ENCODE data around the gene NR6A1.

The NR6A1 gene

DNA sequence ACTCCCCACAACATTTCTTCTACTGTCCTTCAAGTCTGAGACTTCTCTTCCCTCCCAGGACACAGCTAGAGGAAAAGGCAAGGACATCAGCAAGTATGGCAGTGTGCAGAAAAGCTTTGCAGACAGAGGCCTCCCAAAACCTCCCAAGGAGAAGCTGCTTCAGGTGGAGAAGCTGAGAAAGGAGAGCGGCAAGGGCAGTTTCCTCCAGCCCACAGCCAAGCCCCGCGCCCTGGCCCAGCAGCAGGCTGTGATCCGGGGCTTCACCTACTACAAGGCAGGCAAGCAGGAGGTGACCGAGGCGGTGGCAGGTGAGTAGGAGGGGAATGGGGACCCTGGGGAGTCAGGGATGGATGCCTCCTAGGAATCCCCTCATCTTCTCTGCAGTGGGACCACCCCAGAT, 30.2 kb upstream of the NR6A1 start:
- DNase-seq (ENCODE audit: low spot score in 2 of 2) = no peak
- H3K4me1 Mint-ChIP-seq = no peaks in the 10 kb centered on the region
- no peak overlapping the region for H3K4me3 Mint-ChIP-seq
- H3K36me3 Mint-ChIP-seq = no peaks in the 10 kb centered on the region
- H3K27ac Mint-ChIP-seq = no peak overlapping the region
- ATAC-seq = no peak
- no peaks in the 10 kb centered on the region for H3K9me3 Mint-ChIP-seq

- Mint-ChIP-seq H3K27ac (no peak overlapping the region), H3K36me3 (no peaks in the 10 kb centered on the region), H3K9me3 (no peaks in the 10 kb centered on the region), H3K4me3 (no peak overlapping the region), H3K4me1 (no peaks in the 10 kb centered on the region)
- ATAC-seq = no peak
- DNase-seq (ENCODE audit: low spot score in 2 of 2) = no peak
Measured at GRCh38 chr9:124800306-124801259, 29.5 kb upstream of the NR6A1 start.

DNA sequence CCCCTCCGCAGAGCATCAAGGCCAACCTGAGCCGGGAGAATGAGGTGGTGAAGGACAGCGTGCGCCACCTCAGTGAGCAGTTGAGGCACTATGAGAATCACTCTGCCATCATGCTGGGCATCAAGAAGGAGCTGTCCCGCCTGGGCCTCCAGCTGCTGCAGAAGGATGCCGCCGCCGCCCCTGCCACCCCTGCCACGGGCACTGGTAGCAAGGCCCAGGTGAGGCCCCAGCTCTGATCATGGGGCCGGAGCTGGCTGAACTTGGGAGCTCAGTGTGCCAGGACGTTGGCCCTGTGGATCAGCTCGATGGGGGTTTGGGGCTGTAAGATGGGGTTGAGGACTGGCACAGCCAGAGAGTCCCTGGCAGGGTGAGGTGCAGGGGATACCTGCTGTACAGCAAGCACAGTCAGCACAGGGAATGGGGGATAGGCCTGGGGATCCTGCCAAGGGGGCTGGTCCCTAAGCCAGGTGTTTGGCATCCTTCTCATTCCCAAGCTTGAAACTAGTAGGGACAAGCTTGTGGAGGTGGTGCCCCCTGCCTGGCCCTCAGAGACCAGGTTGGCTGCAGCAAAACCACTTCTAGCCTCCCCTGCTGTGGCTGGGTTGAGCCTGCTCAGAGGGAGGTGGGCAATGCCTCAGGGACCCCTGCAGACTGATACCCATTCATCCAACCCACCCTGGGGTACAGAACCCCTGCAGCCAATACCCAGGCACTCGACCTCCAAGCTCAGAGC, 28.3 kb upstream of the NR6A1 start:
- Mint-ChIP-seq H3K36me3 (no peaks in the 10 kb centered on the region), H3K27ac (no peak overlapping the region), H3K9me3 (no peaks in the 10 kb centered on the region), H3K4me1 (no peaks in the 10 kb centered on the region), H3K4me3 (no peak overlapping the region)
- no peak for ATAC-seq
- DNase-seq (ENCODE audit: low spot score in 2 of 2) = no peak

GRCh38 chr9:124797343-124798103, 26.4 kb upstream of the NR6A1 start:
- ATAC-seq = no peak
- DNase-seq (ENCODE audit: low spot score in 2 of 2) = no peak
- Mint-ChIP-seq H3K9me3 (no peaks in the 10 kb centered on the region), H3K36me3 (no peaks in the 10 kb centered on the region), H3K4me3 (no peak overlapping the region), H3K27ac (no peak overlapping the region), H3K4me1 (no peaks in the 10 kb centered on the region)

DNA sequence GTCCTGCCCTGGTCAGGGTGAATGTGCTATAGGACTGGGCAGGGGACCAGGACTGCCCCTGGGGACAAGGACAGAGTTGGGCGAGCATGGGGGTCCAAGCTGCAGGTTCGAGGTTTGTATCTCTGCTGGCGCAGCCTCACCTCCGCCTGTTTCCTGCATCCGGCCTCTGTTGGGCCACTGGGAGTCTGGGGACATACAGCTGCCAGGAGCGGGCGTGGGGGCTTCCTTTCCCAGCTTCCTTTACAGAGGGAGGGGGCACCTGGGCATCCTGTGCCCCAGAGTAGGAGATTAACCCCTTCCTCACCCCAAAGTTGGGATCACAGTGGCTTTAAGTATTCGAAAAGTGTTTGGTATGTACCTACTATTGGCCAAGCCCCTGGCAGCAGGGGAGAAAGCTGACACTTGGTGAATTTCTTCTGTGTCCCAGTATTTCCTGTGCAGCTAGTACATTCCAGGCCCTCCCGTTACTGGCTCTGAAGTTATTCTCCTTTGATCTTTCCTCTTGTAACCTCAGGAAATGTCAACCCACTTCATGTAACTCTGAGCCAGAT, 24.8 kb upstream of the NR6A1 start:
- no peak for ATAC-seq
- H3K27ac Mint-ChIP-seq = no peak overlapping the region
- no peaks in the 10 kb centered on the region for H3K36me3 Mint-ChIP-seq
- no peak overlapping the region for H3K4me3 Mint-ChIP-seq
- DNase-seq (ENCODE audit: low spot score in 2 of 2) = no peak
- H3K9me3 Mint-ChIP-seq = no peaks in the 10 kb centered on the region
- no peaks in the 10 kb centered on the region for H3K4me1 Mint-ChIP-seq

DNA sequence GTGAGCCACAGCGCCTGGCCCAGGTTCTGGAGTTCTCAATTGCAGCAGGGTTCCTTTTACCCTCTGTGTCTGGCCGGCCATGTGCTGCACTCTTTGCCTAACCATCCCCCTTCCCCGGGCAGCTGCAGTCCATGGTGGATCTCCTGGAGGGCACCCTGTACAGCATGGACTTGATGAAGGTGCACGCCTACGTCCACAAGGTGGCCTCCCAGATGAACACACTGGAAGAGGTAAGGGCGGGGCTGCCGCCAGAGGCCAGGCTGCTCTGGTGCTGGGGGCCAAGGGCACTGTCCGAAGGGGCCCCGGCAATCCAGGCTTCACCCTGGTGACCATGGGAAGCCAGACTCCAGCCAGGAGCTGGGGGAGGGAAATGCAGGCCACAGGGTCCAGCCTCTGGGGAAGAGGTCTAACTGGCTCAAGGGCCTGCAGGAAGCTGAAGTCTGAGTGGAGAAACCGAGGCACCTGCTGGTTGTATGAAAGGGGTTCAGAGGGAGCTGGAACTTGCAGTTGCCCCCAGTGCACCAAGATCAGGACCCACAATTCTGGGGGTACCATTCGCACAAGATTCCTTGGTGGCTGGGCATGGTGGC, 23.9 kb upstream of the NR6A1 start:
- ATAC-seq (no peak), DNase-seq (ENCODE audit: low spot score in 2 of 2) (no peak)
- H3K9me3 Mint-ChIP-seq = no peaks in the 10 kb centered on the region
- H3K4me1 Mint-ChIP-seq = no peaks in the 10 kb centered on the region
- H3K4me3 Mint-ChIP-seq = no peak overlapping the region
- H3K27ac Mint-ChIP-seq = no peak overlapping the region
- H3K36me3 Mint-ChIP-seq = no peaks in the 10 kb centered on the region

- ATAC-seq = no peak
- H3K4me3 Mint-ChIP-seq = no peak overlapping the region
- no peaks in the 10 kb centered on the region for H3K36me3 Mint-ChIP-seq
- H3K9me3 Mint-ChIP-seq = no peaks in the 10 kb centered on the region
- no peak for DNase-seq (ENCODE audit: low spot score in 2 of 2)
- no peaks in the 10 kb centered on the region for H3K4me1 Mint-ChIP-seq
- no peak overlapping the region for H3K27ac Mint-ChIP-seq
Measured at GRCh38 chr9:124793015-124793541, 22.0 kb upstream of the NR6A1 start.

- no peak overlapping the region for H3K27ac Mint-ChIP-seq
- no peaks in the 10 kb centered on the region for H3K4me1 Mint-ChIP-seq
- DNase-seq (ENCODE audit: low spot score in 2 of 2) = no peak
- no peak for ATAC-seq
- H3K9me3 Mint-ChIP-seq = no peaks in the 10 kb centered on the region
- H3K4me3 Mint-ChIP-seq = no peak overlapping the region
- H3K36me3 Mint-ChIP-seq = no peaks in the 10 kb centered on the region
Measured at GRCh38 chr9:124792257-124793014, 21.3 kb upstream of the NR6A1 start.

DNA sequence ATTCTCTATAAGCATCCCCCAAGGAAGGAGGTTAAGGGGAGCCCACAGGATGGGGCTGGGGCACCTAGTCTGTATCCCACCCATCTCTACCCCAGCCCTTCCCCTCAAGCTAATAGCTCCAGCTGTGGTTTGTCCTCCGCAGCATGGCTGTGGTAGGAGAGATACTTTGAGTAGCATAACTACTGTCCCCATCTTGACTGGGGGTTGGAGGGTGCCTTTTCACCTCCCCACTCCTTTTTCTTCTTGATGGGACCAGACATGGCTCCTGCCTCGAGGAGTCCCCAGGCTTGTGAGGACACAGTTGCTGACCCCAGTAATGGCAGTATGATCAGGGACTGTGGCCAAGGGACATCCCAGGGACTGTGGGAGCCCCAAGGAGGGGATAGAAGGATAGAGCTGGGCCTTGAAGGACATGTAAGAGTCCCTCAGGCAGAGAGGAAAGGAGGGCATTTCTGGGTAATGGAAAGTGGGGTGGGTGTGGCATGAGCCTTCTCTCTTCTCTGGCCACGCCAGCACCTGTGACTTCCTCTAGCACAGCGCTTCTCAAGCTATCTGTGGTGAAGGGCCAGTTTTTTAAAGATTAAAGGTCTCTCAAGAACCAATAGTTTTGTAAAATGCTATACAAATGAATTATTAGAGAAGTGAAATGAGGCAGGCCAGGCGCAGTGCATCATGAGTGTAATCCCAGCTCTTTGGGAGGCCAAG, 19.8 kb upstream of the NR6A1 start:
- DNase-seq (ENCODE audit: low spot score in 2 of 2) (no peak), ATAC-seq (peak; percentile 14)
- H3K9me3 Mint-ChIP-seq = no peaks in the 10 kb centered on the region
- H3K4me3 Mint-ChIP-seq = no peak overlapping the region
- no peak overlapping the region for H3K27ac Mint-ChIP-seq
- H3K36me3 Mint-ChIP-seq = no peaks in the 10 kb centered on the region
- no peaks in the 10 kb centered on the region for H3K4me1 Mint-ChIP-seq

DNA sequence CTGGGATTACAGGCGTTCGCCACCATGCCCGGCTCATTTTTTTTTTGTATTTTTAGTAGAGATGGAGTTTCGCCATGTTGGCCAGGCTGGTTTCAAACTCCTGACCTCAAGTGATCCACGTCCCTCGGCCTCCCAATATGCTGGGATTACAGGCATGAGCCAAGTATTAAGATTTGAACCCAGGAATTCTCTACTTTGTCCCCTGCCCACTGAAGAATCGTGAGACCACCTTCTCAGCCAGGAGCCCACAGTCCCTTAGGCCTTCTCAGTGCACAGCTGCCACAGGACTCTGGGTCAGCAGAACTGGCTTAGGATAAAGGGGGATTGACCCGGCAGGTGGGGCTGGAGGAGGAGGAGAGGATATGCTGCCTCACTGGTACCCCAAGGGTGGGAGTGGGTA, 19.2 kb upstream of the NR6A1 start:
- no peak for ATAC-seq
- Mint-ChIP-seq H3K4me3 (no peak overlapping the region), H3K9me3 (no peaks in the 10 kb centered on the region), H3K27ac (no peak overlapping the region), H3K4me1 (no peaks in the 10 kb centered on the region), H3K36me3 (no peaks in the 10 kb centered on the region)
- no peak for DNase-seq (ENCODE audit: low spot score in 2 of 2)

DNA sequence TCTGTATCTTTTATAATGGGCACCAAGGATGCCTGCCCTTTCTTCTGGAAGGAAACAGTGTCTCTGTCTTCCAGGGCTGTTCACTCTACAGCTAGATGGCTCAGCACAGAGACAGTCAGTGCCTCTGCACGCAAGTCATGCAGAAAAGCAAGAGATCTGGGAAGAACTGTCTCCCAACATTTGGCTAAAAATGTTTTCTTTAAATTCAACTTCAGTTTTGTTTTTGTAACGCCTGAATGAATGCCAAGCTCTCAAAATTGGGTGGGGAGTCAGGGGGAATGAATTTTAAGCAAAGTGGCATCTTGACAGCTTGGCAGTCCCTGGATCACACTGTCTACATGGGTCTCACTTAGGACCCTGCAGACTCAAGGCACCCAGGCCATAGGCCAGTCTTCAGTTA, 18.4 kb upstream of the NR6A1 start:
- Mint-ChIP-seq H3K4me1 (no peaks in the 10 kb centered on the region), H3K9me3 (no peaks in the 10 kb centered on the region), H3K27ac (no peak overlapping the region), H3K36me3 (no peaks in the 10 kb centered on the region), H3K4me3 (no peak overlapping the region)
- DNase-seq (ENCODE audit: low spot score in 2 of 2) (no peak), ATAC-seq (no peak)

DNA sequence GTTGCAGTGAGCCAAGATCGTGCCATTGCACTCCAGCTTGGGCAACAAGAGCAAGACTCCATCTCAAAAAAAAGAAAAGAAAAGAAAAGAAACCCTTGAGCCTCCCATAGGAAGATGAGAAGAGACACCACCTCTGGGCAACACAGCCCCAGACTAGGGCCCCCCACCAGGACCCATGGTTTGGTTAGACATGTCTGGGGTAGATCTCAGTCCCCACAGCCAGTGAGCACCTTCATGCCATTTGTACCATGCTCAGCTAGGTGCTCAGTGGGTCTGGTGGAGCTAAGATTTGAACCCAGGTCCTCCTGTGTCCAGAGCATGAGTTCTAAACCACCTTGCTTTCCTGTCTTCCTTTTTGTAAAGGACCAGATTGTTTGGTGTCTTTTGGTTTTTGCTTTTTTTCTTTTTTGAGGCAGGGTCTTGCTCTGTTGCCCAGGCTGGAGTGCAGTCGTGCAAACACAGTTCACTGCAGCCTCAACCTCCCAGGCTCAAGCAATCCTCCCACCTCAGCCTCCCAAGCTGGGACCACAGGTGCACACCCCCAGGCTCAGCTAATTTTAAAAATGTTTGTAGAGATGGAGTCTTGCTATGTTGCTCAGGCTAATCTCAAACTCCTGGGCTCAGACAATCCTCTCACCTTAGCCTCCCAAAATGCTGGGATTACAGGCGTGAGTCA, 17.6 kb upstream of the NR6A1 start:
- DNase-seq (ENCODE audit: low spot score in 2 of 2) (no peak), ATAC-seq (no peak)
- no peak overlapping the region for H3K27ac Mint-ChIP-seq
- H3K36me3 Mint-ChIP-seq = no peaks in the 10 kb centered on the region
- H3K4me3 Mint-ChIP-seq = no peak overlapping the region
- H3K4me1 Mint-ChIP-seq = no peaks in the 10 kb centered on the region
- H3K9me3 Mint-ChIP-seq = no peaks in the 10 kb centered on the region

GRCh38 chr9:124786881-124787573, 15.9 kb upstream of the NR6A1 start:
- Mint-ChIP-seq H3K36me3 (no peaks in the 10 kb centered on the region), H3K27ac (no peak overlapping the region), H3K4me3 (no peak overlapping the region), H3K4me1 (no peaks in the 10 kb centered on the region), H3K9me3 (no peaks in the 10 kb centered on the region)
- ATAC-seq (no peak), DNase-seq (ENCODE audit: low spot score in 2 of 2) (no peak)

All from stimulated activated effector memory CD8-positive, alpha-beta T cell treated with anti-CD3 and anti-CD28 coated beads, Interleukin-12 subunit alpha, Interleukin-12 subunit beta, amount 100 ng/mL, for 72 hours (primary cell).